SK-N-DZ (cell line): ENCODE results near the gene XRCC3.

ENCODE experiments used
- DNase-seq: peaks from one replicate; pipeline ENCODE4 v3.0.0-alpha.2; 2015; ENCODE audit warnings: low spot score

Gene XRCC3

DNA sequence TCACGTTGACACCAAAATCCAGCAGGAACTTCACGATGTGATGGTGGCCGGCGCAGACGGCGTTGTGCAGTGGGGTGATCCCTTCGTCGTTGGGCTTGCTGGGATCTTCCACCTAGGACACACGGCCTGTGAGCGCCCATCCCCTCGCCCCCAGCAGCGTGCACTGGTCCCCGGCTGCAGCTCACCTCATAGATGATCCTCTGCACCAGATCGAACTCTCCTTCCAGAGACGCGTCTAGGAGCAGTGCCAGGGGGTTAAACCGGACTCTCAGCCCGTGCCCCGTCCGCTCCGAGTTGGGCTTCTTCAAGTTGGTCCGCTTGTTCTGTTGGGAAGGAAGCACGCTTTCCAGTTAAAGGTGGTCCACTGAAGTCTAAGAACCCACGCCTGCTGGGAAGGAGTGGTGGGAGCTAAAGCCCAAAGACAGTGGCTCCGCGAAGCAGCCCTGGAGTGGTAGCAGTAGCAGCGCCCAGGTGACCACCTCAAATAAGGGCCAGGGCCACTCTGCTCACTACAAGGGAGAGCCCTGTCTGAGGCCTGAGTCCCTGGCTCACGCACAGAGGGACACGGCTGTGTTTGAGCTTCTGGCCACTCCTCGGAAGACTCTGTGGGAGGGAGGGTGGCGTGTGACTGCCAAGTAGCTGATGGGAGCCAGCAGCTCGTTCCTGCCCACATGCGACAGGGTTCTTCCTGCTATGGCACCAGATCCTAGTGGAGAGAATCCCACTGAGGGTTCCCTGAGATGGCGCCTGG lies 23.6 kb upstream of the XRCC3 start:
- DNase-seq = no peak

DNA sequence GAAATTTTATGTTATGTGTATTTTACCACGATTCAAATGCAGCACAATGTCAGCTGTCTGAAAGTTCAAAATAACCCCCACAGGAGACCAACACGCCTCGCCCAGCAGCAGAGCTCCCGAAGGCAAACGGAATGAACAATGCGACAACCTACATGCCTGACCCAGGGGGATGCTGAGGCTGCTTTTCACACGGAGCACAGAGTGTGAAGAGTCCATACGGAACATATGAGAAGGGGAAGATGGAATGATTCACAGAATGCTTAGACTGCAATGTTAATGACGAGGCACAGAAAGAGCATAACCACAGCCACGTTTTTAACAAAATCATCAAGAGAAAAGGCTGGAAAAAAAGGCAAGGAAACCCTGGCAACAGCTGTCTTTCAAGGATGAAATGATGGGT lies 22.9 kb upstream of the XRCC3 start:
- no peak for DNase-seq

DNA sequence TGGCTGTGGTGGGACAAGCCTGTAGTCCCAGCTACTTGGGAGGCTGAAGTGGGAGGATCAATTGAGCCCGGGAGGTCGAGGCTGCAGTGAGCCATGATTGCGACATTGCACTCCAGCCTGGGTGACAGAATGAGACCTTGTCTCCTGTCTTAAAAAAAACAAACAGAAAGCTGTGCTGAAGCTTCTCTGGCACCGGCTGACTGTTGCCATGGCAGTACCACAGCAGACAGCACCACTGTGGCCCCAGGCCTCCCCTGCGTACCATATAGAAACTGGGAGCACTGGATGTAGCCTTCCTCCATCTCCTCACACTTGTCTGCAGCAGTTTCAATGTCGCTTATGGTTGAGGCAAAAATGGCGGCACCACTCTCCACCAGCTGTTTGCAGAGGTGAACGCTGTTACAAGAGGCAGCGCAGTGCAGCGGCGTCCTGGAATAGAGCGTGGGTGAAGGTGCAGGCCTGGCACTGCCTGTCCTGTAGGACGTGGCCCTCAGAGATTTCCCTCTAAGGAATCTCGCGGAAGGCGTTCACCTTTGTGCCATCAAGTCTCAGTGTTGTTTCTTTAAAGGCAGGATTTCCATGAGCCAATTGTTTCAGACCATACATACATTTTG lies 22.3 kb upstream of the XRCC3 start:
- no peak for DNase-seq

DNA sequence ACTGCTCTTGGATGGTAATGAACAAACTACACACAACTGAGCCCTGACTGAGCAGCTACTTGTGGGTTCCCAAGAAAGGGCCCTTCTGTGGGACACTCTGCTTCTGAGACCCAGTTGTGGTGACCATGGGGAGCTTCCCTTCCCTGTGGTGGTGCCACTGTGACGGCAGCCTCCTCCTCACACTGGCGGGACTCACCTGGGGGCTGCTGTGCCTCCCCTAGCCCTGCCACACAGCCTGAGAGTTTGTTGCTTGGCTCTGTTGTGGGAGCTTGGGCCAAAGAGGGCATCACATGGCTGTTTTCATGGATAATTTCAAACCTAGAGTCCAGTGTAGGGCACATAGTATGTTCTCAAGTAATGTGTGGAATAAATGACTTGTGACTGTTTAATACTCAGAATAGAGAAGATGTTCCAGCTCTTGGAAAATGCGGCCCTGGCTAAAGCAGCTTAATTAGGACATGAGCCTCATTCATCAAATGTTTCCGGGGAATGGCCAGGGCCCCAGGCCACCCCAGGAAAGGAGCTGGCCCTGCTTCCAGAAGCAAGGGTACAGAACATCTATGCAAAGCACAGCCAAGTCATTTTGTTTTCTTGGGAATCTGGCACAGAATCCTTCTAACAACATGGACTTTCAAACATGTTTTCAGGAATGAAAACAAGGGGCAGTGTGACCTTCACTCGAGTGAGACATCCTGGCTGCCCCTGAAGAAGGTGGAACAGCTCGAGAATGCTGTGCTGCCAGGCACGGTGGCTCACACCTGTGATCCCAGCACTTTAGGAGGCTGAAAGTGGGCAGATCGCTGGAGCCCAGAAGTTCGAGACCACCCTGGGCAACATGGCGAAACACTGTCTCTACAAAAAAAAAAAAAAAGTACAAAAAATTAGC lies 21.5 kb upstream of the XRCC3 start:
- DNase-seq = no peak

DNA sequence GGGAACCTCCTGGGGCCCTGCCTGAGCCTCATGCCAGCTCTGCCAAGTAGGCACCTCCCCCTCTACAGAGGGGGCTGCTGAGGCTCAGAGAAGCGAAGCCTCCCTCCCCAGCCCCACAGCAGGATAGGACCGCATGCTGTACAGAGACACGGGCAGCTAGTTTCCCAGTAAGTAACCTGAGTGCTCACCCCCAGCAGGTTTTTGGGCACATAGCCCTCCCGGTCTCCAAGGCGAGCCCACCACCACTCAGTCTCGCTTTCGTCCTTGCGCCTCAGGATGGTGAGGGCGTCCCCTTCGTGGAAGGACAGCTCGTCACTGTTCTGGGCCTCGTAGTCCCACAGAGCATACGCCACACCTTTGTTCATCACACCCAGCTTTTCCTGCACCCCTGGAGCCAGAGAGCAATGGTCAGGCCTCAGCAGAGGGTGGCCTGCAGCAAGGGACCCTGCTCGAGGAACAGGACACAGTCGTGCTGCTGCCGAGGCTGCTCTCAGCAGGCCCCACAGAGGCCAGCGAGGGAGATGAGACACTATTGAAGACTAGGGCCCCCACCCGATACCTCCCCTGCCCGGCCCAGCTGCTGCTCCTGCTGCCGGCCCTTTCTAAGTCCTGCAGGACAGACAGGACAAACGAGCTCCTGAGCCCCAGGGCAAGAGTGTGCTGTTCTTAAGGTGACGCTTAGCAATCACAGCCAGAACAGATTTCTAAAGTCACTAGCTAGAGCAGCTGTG lies 20.7 kb upstream of the XRCC3 start:
- DNase-seq = no peak

DNA sequence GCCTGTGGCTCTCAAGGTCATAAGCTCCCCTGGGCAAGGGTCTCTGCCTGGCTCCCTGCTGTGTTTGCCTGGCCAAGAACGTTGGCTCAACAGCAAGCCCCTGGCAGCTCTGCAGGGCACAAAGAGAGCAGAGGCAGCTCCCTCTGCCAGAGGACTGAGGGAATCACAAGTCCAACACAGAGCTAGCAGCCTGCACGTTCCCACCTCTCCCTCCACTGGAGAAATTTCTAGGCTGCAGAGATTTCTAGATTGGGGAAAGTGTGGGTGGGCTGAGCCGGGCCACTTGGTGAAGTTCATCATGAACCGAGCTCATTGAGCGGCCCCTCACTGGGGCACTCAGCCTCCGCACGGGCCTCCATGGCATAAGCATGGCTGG lies 20.2 kb upstream of the XRCC3 start:
- no peak for DNase-seq

DNA sequence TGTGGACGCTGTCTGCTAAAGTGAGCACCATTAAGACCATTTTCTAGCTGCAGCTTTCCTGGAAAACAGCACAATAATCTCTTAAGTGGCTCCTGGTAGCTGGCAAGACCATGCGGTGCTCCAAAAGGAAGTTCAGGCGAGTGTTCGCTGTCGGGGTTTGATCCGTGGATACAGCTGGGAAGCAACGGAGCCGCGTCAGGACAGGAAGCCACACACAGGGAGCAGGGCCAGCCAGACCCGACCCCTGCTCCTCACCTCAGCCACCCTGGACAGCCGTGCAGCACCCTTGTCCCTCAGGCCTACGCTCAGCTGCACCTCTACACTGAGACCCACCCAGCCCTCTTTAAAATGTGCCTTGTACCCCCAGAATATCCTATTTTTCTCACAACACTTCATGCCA lies 19.8 kb upstream of the XRCC3 start:
- no peak for DNase-seq

DNA sequence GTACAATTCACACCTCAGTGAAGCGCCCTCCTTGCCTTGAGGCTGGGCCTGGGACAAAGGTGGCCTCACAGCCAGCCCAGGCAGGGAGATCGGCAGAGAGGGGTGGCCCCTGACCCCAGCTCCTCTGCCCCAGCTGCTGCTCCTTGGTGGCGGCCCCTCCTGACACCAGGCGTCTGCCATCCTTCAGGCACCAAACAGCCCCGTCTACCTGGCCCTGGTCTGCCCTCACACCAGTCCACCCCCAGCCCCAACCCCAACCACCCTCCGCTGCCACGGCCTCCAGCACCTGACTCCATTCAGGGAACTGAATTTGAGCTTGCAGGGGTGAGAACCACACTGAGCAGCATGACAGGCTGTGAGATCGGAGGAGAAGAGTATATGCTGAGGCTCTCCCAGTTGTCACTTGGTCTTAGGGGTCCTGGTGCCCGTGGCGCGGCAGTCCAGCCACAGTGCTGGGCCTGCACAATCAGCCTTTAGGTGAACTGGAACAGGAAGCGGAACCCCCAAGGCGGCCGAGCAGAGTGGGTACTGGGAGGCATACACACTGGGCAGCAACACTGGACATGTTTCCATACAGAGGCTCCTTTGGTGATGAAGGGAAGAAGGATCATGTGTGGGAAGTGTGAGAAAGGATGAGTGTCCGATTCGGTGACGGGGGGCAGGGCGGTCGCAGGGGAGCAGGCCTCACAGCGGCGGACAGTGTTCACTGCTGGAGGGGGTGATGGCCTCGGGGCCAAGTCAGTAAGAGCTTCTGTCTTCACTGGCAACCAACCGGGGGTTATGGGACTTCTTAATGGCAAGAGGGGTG lies 19.0 kb upstream of the XRCC3 start:
- DNase-seq = no peak

DNA sequence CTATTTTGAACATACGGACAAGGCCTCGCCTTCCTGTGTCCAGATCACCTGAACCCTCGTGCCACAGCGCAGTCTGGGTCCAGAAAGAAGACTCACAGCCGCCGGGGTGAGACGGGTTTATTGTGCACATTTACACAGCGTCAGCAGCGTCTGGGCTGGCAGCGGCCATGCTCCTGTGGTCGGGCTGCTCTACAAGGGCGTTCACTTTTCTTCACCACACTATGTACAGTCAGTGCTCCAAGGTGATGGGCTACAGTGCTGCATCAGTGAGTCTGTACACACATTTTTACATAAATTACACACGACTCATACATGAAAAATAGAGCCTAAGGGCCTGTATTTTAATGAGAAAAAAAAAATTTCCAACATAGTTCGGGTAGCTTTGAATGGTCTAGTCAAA lies 18.4 kb upstream of the XRCC3 start:
- no peak for DNase-seq

DNA sequence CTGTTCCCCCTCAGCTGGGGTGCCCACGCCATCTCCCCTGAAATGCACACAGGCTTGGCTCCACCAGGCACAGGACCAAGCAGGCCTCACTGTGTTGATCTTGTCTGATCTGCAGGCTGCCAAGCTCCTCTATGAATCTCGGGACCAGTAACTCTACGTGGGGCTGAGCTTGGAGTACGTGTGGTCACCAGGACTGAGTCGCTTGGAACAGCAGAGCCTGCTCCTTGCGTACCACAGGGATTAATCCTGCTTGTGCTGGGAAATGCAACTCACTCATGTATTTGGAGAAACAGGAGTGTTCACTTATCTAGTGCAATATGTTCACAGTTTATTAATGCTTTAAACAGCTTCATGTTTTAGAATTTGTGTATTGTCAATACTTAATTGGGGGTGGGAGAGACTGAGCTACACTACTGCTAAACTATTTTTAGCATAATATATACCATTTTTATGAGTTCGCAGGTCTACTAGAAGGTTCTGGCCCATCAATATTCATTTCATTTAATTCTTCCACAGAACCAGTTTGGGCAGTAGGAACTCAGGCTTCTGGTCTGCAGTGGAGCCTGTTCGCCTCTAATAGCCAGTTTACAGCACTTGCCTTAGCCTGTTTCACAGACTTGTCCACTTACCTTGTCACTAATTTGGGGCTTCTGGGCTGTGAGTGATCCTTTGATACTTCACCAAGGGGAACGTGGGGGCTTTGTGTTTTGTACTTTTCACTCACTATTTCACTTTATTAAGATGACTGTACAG lies 17.8 kb upstream of the XRCC3 start:
- DNase-seq = no peak

DNA sequence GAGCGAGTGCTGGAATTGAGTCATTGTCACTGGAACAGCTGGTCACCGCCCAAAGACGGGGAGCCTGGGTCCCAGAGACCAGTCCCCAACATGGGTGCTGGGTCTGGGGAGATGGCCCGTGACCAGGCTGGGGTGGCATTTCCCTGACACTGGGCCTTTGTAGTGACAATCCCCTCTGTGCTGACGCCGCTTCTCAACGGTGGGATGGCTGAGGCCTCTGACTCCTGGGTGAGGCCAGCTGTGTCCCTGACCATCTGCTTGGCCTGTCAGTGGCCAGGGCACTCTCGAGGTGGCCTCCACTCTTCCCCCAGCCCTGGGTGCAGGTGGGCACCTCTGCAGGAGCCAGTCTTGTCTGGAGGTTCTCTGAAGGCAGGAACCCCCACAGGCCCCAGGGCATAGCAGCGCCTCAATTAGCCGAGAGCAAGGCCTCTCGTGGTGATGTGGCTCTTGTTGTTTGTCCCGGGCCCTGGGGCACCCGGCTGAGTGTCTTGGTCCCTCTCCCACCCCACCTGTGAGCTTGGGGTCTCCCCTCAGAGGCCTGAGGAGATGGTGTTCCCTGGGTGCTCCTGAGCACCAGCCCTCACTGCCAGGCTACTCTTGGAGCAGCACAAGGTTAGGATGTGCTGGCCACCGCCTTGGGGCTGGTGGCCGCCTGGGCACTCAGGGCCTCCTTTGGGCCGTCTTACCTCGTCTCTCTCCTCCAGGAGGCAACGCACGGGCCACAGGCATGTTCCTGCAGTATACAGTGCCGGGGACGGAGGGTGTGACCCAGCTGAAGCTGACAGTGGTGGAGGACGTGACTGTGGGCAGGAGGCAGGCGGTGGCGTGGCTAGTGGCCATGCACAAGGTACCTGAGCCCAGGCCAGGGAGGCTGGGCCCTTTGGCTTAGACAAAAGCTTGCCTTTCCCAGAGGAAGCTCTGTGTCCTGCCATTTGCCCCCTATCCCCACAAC lies 16.9 kb upstream of the XRCC3 start:
- no peak for DNase-seq

DNA sequence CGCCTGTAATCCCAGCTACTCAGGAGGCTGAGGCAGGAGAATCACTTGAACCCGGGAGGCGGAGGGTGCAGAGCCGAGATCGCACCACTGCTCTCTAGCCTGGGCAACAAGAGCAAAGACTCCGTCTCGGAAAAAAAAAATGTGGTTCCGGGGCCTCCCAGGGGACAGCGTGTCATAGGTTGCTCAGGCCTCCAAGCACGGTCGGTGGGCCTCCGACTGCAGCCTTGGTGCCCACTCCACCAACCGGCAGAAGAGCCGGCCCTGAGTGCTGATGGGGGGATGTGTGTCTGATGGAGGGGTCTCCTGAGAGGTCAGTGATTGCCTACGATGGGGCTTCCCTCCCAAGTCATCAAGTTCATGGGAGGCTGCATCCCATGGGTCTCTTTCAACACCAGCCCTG lies 16.2 kb upstream of the XRCC3 start:
- DNase-seq = no peak

DNA sequence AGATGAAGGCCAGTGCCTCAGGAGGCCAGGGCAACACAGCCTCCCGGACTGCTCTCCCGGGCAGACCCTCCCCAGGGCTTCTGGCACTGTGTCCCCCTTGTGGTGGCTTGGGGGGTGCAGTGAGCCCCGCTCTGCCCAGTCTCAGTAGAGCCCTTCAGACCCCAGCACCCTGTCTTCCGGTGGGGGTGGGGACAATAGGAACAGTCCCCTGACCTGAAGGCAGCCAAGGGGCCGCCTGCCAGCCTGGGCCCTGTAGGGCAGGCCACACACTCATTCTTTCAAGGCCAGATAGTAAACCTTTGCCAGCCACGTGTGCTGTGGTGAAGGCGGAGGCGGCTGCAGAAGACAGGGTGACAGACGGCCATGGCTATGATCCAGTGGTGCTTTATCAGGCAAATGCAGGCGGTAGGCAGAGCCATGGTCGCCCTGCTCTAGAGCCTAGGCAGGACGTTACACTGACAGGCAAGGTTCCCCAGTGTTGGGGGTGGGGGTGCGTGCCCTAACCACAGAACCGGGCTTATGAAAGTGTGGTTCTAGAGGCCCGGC lies 15.3 kb upstream of the XRCC3 start:
- DNase-seq = no peak

DNA sequence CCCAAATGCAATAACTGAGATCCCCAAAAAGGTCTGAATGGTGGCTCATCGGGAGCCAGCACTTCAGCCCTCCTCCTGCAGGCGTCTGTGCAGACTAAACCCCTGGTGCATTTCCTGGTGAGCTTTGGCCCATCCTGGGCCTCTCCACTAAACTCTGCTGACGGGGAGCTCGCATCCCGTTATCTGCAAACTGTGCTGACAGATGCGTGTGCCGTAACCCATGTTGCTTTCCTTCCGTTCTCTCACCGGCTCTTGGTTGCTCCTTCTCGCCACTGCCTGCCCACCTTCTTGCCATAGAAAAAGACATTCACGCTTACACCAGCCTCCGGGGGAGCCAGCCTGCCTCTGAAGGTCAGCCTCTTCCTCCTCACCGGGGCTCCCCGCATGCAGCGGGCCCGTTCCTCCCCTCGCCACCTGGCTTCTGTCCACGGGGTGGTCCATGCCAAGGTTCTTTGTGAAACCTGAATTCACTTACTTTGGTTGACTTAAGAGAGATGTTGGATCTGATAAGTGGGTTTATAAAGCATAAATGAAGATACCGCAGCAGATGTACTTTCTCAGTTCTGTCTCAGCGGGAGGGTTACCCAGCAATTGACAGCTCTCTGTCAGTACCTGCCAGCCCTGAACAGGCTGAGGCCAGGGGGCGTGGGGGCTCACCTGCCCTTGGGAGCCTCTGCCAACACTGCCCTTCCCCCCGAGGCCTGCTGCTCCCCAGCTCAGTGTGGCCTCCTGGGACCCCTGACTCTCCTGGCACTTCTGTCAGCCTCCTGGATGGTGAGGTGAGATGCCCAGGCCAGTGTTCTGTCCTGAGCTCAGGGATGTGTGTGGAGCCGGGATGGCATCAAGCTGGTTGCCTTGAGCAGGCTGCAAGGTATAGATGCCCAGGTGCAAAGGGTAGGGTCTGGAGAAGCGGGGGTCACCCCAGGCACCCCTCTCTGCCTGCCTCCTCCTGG lies 14.5 kb upstream of the XRCC3 start:
- DNase-seq = no peak

DNA sequence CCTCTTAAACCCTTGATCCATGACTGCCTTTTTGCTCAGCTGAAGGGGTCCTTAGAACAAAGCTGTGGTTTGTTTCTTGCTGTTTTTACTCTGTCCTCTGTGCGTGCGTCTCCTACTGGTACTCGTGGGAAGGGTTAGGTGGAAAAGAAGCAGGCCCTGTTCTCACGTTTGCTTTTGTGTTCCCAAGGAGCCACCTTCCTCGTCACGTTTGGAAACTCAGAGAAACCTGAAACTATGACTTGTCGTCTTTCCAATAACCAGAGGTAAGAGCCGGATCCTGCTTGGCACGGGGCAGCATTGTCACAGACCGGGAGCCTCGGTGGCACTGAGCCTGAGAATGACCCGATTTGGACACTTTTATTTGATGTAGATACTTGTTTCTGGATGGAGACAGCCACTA lies 13.5 kb upstream of the XRCC3 start:
- no peak for DNase-seq

DNA sequence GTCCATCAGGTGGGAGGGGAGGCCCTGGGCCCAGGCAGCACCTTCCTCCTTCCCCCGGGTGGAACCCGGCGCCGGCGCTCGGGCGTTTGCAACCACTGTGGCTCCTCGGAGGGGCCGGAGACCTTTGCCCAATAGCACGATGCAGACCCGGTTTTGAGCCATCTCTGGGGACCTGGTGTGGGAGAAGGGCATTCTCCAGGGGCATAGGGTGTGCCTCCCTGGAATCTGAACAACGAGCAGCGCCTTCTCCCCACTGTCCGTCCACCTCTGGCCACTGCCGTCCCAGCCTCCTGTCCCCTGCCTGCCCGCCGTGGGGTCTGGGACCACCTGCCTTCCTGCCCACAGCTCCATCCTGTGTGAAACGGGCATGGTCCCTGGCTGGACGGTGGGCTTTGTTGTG lies 12.9 kb upstream of the XRCC3 start:
- DNase-seq = no peak

DNA sequence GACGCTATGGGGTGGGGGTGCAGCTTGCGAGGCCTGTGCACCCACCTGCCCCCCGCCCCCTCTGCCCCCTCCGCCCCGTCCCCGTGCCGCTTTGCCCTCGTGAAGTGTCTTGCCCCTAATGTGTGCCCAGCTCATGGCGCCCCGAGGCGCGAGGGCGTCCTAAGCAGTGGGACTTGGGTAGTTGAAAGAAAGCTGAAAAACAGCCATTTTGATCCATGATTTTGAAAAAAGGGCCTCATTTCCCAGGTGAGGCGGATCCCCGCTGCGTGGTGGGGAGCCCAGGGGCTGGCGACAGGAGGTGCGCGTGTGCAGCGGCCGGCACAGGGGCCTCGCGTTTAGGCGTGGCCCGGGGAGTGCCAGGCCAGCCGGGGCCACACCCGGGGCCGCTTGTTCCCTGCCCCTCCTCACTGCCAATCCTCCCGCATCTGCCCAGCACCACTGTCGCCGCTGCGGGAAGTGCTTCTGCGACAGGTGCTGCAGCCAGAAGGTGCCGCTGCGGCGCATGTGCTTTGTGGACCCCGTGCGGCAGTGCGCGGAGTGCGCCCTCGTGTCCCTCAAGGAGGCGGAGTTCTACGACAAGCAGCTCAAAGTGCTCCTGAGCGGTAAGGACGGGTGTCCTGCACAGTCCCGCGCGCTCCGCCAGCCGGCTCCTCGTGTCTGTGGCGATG lies 12.2 kb upstream of the XRCC3 start:
- no peak for DNase-seq
